VCaP (cell line): ENCODE measurements around the gene POLR2H.

Experiments used
- H3K27ac ChIP-seq: fragments of 450-650 bp; 2 replicates; pipeline ENCODE4 v1.5.1; 2017
- CTCF ChIP-seq: fragments of 450-650 bp; conservative IDR thresholded peaks from 2 replicates; pipeline ENCODE4 v1.5.1; 2017; ENCODE audit warnings: mild to moderate bottlenecking, moderate library complexity

POLR2H gene

GRCh38 chr3:184381261-184382224, 20.0 kb downstream of the POLR2H start:
- TF ChIP-seq CTCF, result no peak
- no peak overlapping the region for H3K27ac ChIP-seq

GRCh38 chr3:184382326-184383032, 21.0 kb downstream of the POLR2H start:
- no peak overlapping the region for H3K27ac ChIP-seq
- no peak for TF ChIP-seq CTCF

- TF ChIP-seq CTCF, result no peak
- H3K27ac ChIP-seq, result no peak overlapping the region
These were observed 21.7 kb downstream of the POLR2H start for GRCh38 chr3:184383033-184383740.

- H3K27ac ChIP-seq, result no peak overlapping the region
These were observed 22.8 kb downstream of the POLR2H start for GRCh38 chr3:184384342-184384741.

GRCh38 chr3:184384856-184385422, 23.4 kb downstream of the POLR2H start:
- TF ChIP-seq CTCF, result no peak
- H3K27ac ChIP-seq, result no peak overlapping the region

More at GRCh38 chr3:184384342-184384741, 22.8 kb downstream of the POLR2H start:
- TF ChIP-seq CTCF, result no peak

- no peak overlapping the region for H3K27ac ChIP-seq
- TF ChIP-seq CTCF, result no peak
These were observed 24.7 kb downstream of the POLR2H start for GRCh38 chr3:184386047-184386806.
